ENCODE data around the gene RAB9A.

The RAB9A gene

DNA sequence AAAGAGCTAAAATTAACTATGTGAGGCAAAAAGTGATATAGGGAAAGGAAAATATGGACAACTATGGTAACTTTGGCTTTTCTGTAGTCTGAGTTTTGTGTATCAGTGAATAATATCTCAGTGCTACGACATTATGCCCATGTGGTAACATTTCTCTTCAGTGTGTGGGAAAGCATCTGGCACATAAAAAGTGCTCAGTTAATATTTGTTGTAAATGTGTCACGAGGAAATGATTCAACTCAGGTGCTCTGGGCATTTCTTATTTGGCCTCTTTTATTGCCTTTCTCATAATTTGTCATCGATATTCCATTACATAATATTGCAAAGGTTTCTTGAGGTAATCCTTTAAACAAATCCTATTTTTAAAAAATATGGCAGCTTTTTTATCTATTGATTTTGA lies 63.2 kb downstream of the RAB9A start:
- no peak for DNase-seq

DNA sequence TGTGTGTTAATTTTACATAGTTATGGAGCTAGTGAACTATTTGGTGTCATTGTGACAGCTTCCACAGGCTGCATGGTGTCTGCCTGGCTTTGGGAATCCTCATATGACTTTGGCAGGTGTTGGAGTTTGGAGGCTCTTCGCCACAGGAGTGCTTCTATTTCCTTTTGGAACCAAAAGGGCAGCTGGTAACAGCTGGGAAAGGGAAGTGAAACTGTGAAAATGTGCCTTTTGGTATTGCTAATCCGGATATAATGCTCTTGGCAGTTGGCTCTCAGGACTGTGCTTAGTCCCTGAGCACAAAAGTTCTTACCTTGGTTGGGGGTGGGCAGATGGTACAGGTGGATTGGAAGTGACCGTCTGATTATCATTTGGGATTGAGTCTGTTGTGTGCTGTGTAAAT lies 63.7 kb downstream of the RAB9A start:
- DNase-seq, result no peak

DNA sequence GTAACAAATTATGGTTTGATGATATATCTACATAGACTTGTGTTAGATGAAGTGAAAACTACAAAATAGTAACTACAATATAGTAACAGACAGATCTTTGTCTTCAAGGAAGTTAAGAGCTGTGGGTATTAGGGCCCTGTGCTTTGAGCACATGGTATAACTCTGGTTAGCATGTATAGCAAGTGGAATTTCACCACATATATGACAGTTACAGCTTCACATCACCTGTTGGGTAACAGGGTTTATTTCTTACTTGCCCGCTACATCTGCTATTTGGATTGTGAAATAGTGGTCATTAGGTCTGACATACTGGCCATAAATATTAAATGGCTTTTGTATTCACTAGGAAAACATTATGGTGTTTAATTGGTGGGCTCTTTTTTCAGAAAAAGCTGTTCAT lies 65.8 kb downstream of the RAB9A start:
- DNase-seq, result no peak

DNA sequence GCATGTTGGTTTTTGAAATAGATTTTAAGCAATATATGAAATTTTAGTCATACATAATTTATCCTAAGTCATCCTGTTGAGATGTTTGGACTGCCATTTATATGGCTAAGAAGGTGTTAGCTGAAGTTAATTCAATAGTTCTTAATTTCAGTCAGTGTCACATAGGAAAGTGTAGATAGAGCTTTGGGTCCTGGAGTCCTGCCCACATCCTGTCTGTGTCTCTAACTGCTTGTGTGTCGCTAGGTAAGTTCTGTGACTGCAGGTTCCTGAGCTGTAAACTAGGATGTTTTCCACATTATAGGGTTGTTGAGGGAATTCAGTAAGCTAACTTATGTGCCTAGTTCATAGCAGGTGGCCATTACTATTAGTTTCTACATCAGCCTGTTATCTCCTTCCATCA lies 66.3 kb downstream of the RAB9A start:
- no peak for DNase-seq

DNA sequence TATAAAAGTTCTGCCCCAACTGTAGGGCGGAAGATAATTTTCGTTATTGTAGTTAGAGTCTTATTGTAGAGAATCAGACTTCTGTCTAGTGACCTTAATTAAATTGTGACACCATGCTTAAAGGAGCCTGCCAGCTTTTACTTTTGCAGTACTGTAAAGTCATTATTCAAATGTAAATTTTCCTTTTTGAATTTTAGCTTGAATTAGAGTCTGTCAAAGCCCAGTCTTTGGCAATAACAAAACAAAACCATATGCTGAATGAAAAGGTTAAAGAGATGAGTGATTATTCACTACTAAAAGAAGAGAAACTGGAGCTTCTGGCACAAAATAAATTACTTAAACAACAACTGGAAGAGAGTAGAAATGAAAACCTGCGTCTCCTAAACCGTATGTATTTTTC lies 67.5 kb downstream of the RAB9A start:
- no peak for DNase-seq

DNA sequence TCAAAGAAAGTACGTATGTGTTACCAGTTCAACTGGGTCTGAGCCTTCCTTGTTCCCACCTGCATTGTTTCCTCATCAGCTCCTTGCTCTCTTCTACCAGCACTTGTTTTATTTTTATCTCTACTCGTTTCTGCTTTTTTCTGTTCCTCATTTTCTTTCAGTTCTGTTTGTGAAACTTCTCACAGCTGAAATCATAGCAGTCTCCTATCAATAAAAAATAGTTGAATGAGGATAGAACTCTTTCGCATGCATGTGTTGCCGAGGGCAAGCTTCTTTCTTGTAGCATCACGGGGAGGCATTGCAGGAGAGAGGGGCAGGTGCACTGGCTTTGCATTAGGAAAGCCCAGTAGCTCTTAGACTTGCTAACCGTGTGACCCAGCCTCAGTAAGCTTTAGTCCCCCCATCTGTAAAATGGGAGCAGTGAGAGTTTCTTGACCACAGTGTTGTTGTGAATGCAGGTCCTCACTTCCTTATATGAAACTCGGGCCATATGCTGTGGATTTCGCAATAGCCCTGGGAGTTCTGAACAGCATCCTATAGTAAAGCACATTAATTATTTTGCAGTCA lies 70.3 kb downstream of the RAB9A start:
- DNase-seq, result no peak

Data from stimulated activated CD4-positive, alpha-beta T cell treated with anti-CD3 and anti-CD28 coated beads, Interleukin-15, amount 100 ng/mL, for 24 hours (primary cell).